H1 (cell line): ENCODE data around the gene SLC6A18. TPM values are rescaled to one million over a fixed set of nuclear protein-coding genes. Genes with fewer than 3 reads are reported as not detected.

ENCODE experiments used
- CHD1 ChIP-seq: IDR thresholded peaks from 2 replicates; pipeline ENCODE4 v1.6.1; 2012; ENCODE audit warnings: low read depth, low read length, improper control_type of control experiment
- EP300 ChIP-seq, 2 experiments: IDR thresholded peaks; 1 replicate in 1 of 2; 2 replicates in 1 of 2; pipeline ENCODE4 v1.6.1; 2011 to 2012; ENCODE audit warnings: low read depth in 2 of 2, low read length in 2 of 2, mild to moderate bottlenecking in 2 of 2, borderline replicate concordance in 1 of 2, inconsistent platforms in 1 of 2, moderate library complexity in 1 of 2
- KDM4A ChIP-seq: IDR thresholded peaks from one replicate; pipeline ENCODE4 v1.7.1; 2012; ENCODE audit warnings: low read depth, mild to moderate bottlenecking, moderate library complexity, low read length, inconsistent platforms; ENCODE audit not compliant: severe bottlenecking
- SIX5 ChIP-seq: IDR thresholded peaks from 2 replicates; pipeline ENCODE4 v1.6.1; 2011; ENCODE audit warnings: mild to moderate bottlenecking, low read depth, low read length
- polyA plus RNA-seq, 7 experiments: library from polyadenylated mRNA; depleted of rRNA in 3 of 7; stranded (reverse) in 5 of 7; unstranded in 2 of 7; fragments of >200 nt in 5 of 7; fragments of 200-250 nt in 2 of 7; gene quantifications; 1 replicate in 5 of 7; 2 replicates in 1 of 7; 4 replicates in 1 of 7; pipeline versions ENCODE4 v1.2.1 to v1.2.3, GENCODE V29; 2011 to 2013; ENCODE audit warnings: missing spikeins in 2 of 7, mixed read lengths in 2 of 7
- total RNA-seq: library from RNA; stranded (reverse); fragmentation: NEBNext Ultra II Directional; extraction: Animal tissue kit (Norgen Biotek cat#: 25700); gene quantifications from 2 replicates; pipeline ENCODE4 v1.2.1, GENCODE V29; 2021
- TF ChIP-seq, protein P1 (sequence below): fragments of 300-600 bp; sonication (generic); IDR thresholded peaks from 2 replicates; pipeline ENCODE4 v1.7.1; 2012; ENCODE audit warnings: low read length, moderate library complexity, mild to moderate bottlenecking, inconsistent platforms; ENCODE audit not compliant: insufficient replicate concordance

SLC6A18 gene
- total and polyA plus RNA-seq, 2 of the 8 experiments (the other 6 are each of a cell fraction or from before 2014, with no cell fraction given): not detected

DNA sequence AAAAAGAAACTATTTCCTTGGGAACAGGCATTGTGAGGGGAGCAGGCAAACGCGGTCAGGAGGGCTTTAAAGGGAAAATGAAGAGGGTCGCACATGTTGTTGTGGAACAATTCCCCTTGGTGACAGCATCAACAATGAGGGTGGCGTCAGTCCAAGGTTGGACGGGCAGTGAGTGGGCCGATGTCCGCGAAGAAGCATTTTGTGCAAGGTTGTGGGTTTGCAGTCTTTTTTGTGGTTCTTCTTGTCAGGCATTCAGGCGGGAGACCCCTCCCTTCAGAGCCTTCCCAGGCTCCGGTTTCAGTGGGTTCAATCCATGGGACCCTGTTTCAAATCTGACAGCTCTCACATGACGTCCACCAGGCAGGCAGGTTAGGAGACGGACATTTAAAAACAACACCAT lies 34.9 kb upstream of the SLC6A18 start (continued):
- TF ChIP-seq, protein P1, sequence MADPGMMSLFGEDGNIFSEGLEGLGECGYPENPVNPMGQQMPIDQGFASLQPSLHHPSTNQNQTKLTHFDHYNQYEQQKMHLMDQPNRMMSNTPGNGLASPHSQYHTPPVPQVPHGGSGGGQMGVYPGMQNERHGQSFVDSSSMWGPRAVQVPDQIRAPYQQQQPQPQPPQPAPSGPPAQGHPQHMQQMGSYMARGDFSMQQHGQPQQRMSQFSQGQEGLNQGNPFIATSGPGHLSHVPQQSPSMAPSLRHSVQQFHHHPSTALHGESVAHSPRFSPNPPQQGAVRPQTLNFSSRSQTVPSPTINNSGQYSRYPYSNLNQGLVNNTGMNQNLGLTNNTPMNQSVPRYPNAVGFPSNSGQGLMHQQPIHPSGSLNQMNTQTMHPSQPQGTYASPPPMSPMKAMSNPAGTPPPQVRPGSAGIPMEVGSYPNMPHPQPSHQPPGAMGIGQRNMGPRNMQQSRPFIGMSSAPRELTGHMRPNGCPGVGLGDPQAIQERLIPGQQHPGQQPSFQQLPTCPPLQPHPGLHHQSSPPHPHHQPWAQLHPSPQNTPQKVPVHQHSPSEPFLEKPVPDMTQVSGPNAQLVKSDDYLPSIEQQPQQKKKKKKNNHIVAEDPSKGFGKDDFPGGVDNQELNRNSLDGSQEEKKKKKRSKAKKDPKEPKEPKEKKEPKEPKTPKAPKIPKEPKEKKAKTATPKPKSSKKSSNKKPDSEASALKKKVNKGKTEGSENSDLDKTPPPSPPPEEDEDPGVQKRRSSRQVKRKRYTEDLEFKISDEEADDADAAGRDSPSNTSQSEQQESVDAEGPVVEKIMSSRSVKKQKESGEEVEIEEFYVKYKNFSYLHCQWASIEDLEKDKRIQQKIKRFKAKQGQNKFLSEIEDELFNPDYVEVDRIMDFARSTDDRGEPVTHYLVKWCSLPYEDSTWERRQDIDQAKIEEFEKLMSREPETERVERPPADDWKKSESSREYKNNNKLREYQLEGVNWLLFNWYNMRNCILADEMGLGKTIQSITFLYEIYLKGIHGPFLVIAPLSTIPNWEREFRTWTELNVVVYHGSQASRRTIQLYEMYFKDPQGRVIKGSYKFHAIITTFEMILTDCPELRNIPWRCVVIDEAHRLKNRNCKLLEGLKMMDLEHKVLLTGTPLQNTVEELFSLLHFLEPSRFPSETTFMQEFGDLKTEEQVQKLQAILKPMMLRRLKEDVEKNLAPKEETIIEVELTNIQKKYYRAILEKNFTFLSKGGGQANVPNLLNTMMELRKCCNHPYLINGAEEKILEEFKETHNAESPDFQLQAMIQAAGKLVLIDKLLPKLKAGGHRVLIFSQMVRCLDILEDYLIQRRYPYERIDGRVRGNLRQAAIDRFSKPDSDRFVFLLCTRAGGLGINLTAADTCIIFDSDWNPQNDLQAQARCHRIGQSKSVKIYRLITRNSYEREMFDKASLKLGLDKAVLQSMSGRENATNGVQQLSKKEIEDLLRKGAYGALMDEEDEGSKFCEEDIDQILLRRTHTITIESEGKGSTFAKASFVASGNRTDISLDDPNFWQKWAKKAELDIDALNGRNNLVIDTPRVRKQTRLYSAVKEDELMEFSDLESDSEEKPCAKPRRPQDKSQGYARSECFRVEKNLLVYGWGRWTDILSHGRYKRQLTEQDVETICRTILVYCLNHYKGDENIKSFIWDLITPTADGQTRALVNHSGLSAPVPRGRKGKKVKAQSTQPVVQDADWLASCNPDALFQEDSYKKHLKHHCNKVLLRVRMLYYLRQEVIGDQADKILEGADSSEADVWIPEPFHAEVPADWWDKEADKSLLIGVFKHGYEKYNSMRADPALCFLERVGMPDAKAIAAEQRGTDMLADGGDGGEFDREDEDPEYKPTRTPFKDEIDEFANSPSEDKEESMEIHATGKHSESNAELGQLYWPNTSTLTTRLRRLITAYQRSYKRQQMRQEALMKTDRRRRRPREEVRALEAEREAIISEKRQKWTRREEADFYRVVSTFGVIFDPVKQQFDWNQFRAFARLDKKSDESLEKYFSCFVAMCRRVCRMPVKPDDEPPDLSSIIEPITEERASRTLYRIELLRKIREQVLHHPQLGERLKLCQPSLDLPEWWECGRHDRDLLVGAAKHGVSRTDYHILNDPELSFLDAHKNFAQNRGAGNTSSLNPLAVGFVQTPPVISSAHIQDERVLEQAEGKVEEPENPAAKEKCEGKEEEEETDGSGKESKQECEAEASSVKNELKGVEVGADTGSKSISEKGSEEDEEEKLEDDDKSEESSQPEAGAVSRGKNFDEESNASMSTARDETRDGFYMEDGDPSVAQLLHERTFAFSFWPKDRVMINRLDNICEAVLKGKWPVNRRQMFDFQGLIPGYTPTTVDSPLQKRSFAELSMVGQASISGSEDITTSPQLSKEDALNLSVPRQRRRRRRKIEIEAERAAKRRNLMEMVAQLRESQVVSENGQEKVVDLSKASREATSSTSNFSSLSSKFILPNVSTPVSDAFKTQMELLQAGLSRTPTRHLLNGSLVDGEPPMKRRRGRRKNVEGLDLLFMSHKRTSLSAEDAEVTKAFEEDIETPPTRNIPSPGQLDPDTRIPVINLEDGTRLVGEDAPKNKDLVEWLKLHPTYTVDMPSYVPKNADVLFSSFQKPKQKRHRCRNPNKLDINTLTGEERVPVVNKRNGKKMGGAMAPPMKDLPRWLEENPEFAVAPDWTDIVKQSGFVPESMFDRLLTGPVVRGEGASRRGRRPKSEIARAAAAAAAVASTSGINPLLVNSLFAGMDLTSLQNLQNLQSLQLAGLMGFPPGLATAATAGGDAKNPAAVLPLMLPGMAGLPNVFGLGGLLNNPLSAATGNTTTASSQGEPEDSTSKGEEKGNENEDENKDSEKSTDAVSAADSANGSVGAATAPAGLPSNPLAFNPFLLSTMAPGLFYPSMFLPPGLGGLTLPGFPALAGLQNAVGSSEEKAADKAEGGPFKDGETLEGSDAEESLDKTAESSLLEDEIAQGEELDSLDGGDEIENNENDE: no peak
- TF ChIP-seq KDM4A (no peak), CHD1 (no peak), EP300 (IDR thresholded peaks at IDR 0.05; ENCODE audit: borderline replicate concordance in 1 of 2, low read depth in 2 of 2, low read length in 2 of 2) (no peak), SIX5 (no peak)
